ENCODE data around the gene GRK4.
"Not testable (repeated sequence)": the region's sequence is repeated elsewhere in the genome, so short reads cannot be mapped to it uniquely, and the experiment has no call there.

The GRK4 gene

DNA sequence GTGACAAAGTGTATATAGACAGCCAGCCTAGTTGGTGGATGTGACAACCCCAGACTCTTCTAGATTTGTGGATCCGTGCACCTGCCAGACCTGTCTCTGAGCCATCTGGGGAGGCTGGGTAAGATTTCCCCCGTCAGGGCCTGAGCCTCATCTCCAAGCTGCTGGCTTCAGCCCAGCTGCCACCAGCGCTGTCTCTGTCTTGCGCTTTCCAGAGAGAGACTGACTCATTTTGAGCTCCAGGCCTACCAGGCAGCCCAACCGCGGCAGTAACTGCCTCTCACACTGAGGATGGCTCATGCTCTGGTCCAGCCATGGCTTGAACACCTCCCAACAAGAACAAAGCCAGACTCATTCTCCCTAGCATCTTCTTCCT is 26.6 kb upstream of the GRK4 start:
- 92 to 94% methylated on average over 6 of the region's 6 CpGs for WGBS, 2 experiments
- Histone ChIP-seq H3K4me1 (ENCODE audit: control insufficient read depth, insufficient read depth, low read length) (peaks cover 19% of the 10 kb centered on the region), H3K4me3 (ENCODE audit: insufficient read depth, low read depth, low read length) (no peak overlapping the region), H3K27me3 (ENCODE audit: control insufficient read depth, insufficient read depth, low read length, poor library complexity, severe bottlenecking) (no peaks in the 10 kb centered on the region), H3K27ac (ENCODE audit: insufficient read depth, low read depth, low read length, poor library complexity, severe bottlenecking) (no peak overlapping the region), H3K9me3 (ENCODE audit: control insufficient read depth, low read length) (no peaks in the 10 kb centered on the region), H3K36me3 (ENCODE audit: control insufficient read depth, insufficient read depth, low read length) (peaks cover 39% of the 10 kb centered on the region)

DNA sequence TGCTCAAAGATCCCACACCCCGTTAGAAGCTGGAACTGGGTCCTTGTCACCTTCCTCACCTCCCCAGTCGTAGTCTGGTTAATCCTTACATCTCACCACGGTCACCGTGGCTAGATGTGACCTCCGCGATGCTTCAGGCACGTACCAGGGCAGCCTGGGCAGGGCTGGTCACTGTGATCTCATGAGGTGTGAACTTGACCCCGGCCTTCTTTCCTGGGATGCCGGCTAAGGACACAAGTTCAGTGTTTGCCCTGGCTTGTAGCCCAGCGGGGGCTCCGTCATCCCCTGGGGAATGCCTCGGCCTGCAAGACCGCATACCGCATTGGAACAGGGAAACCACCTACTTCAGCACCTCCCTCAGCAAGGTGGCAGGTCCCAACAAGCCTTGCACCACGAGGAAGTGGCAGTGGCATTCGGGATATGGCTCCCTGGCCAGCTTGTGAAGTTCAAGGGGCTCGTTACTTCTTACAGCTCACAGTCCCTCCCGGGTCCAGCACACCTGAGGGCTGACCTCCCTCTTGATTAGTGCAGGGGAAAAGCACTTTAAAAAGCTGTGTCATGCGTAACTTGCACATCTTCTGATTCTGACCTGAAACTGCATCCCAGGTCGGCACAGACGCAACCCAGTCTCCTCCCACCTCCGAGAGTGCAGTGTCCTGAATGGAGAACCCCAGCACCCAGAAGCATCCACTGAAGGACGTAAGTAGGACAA is 26.1 kb upstream of the GRK4 start:
- Histone ChIP-seq H3K4me1 (ENCODE audit: control insufficient read depth, insufficient read depth, low read length) (peaks cover 19% of the 10 kb centered on the region), H3K27me3 (ENCODE audit: control insufficient read depth, insufficient read depth, low read length, poor library complexity, severe bottlenecking) (no peaks in the 10 kb centered on the region), H3K36me3 (ENCODE audit: control insufficient read depth, insufficient read depth, low read length) (peaks cover 43% of the 10 kb centered on the region), H3K9me3 (ENCODE audit: control insufficient read depth, low read length) (no peaks in the 10 kb centered on the region), H3K4me3 (ENCODE audit: insufficient read depth, low read depth, low read length) (no peak overlapping the region), H3K27ac (ENCODE audit: insufficient read depth, low read depth, low read length, poor library complexity, severe bottlenecking) (no peak overlapping the region)
- 90% methylated on average over 23 of the region's 23 CpGs for WGBS, 2 experiments

DNA sequence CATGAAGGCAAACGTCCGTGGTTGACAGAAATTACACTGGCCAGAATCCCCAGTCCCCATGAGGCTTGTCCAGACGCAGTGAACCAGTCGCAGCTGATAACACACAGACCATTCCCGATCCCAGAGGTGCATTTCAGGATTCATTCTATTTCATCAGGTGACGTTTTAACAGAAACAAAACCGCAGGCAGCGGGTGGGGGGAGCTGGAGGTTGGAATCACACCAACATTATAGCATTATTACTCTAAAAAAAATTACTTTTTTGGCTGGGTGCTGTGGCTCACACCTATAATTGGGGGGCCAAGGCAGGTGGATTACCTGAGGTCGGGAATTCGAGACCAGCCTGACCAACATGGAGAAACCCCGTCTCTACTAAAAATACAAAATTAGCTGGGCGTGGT is 25.4 kb upstream of the GRK4 start:
- Histone ChIP-seq H3K9me3 (ENCODE audit: control insufficient read depth, low read length) (no peaks in the 10 kb centered on the region), H3K27ac (ENCODE audit: insufficient read depth, low read depth, low read length, poor library complexity, severe bottlenecking) (no peak overlapping the region), H3K36me3 (ENCODE audit: control insufficient read depth, insufficient read depth, low read length) (peaks cover 43% of the 10 kb centered on the region), H3K4me3 (ENCODE audit: insufficient read depth, low read depth, low read length) (no peak overlapping the region), H3K27me3 (ENCODE audit: control insufficient read depth, insufficient read depth, low read length, poor library complexity, severe bottlenecking) (no peaks in the 10 kb centered on the region), H3K4me1 (ENCODE audit: control insufficient read depth, insufficient read depth, low read length) (peaks cover 13% of the 10 kb centered on the region)
- WGBS, 2 experiments, result 95 to 96% methylated on average over 11 to 12 of the region's 12 CpGs

DNA sequence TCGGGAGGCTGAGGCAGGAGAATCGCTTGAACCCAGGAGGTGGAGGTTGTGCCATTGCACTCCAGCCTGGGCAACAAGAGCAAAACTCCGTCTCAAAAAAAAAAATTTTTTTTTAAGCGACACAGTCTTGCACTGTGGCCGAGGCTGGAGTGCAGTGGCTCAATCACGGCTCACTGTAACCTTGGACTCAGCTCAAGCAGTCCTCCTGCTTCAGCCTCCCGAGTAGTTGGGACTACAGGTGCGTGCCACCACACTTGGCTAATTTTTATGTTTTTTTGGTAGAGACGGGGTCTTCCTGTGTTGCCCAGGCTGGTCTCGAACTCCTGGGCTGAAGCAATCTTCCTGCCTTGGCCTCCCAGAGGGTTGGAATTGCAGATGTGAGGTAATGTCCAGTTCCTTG is 25.0 kb upstream of the GRK4 start:
- not testable (repeated sequence) for H3K27ac ChIP-seq (ENCODE audit: insufficient read depth, low read depth, low read length, poor library complexity, severe bottlenecking); H3K9me3 ChIP-seq (ENCODE audit: control insufficient read depth, low read length); H3K27me3 ChIP-seq (ENCODE audit: control insufficient read depth, insufficient read depth, low read length, poor library complexity, severe bottlenecking); H3K4me3 ChIP-seq (ENCODE audit: insufficient read depth, low read depth, low read length); H3K4me1 ChIP-seq (ENCODE audit: control insufficient read depth, insufficient read depth, low read length)
- WGBS, 2 experiments, result 95 to 97% methylated on average over 10 of the region's 10 CpGs
- H3K36me3 ChIP-seq (ENCODE audit: control insufficient read depth, insufficient read depth, low read length), result peaks cover 47% of the 10 kb centered on the region

DNA sequence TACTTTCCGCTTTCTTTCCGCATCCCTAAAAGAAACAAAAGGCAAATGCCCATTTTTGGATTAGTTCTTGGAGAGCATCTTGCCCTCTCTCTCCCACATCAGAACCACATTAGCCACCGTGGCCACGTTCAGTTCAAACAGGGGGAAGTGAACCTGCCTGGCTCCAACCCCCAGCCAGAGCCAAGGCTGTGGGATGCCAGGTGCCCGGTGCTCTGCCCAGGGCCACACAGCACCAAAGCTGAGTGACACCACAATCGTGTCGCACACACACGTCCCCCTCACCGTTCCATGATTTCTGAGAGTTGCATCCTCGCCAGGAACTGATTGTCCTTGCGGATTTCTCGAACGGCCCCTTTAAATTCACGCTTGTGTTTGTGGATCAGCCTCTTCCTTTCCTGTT is 24.5 kb upstream of the GRK4 start:
- H3K9me3 ChIP-seq (ENCODE audit: control insufficient read depth, low read length), result no peaks in the 10 kb centered on the region
- 96 to 97% methylated on average over 14 of the region's 14 CpGs for WGBS, 2 experiments
- H3K27ac ChIP-seq (ENCODE audit: insufficient read depth, low read depth, low read length, poor library complexity, severe bottlenecking), result no peak overlapping the region
- H3K36me3 ChIP-seq (ENCODE audit: control insufficient read depth, insufficient read depth, low read length), result peaks cover 52% of the 10 kb centered on the region
- no peak overlapping the region for H3K4me3 ChIP-seq (ENCODE audit: insufficient read depth, low read depth, low read length)
- H3K27me3 ChIP-seq (ENCODE audit: control insufficient read depth, insufficient read depth, low read length, poor library complexity, severe bottlenecking), result no peaks in the 10 kb centered on the region
- peaks cover 8% of the 10 kb centered on the region for H3K4me1 ChIP-seq (ENCODE audit: control insufficient read depth, insufficient read depth, low read length)

DNA sequence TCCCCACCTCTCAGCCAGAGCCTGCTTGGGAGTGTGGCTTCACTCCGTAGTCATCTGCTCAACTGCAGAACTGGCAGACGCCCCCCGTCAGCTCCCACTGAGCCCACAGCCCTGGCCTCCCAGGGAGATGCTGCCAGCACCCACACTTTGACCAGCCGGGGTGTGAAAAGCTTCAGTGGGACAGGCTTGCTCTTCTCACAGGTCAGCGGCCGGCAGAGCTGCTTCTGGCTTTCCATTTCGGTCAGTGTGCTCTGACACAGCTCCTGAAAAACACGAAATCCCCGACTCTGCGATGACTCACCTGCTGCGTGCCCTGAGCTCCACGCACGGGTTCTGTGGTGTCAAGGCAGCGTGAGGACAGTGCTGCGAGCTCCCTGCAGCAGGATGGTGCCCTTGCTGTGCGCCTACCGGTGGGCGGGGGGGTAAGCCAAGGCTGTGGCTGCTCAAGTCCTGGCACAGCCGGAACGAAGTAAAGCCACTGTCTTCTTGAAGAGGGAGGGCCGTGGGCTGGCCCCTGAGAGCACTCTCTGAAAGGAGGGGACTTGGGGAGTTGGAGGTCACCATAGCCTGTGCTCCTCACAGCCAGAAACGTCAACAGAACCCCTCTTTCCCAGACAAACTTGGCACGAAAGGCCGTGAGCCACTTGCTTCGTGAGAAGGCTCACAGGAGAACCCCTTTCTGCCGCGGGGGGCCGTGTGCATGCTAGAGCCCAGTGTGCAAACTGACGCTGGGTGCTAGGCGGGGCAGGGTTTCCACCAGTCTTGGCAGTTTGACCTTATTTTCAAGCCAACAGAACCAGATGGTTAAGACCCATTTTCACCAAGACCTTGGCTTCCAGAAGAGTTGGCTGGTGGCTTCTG is 23.8 kb upstream of the GRK4 start:
- Histone ChIP-seq H3K4me1 (ENCODE audit: control insufficient read depth, insufficient read depth, low read length) (peaks cover 8% of the 10 kb centered on the region), H3K27ac (ENCODE audit: insufficient read depth, low read depth, low read length, poor library complexity, severe bottlenecking) (no peak overlapping the region), H3K27me3 (ENCODE audit: control insufficient read depth, insufficient read depth, low read length, poor library complexity, severe bottlenecking) (no peaks in the 10 kb centered on the region), H3K36me3 (ENCODE audit: control insufficient read depth, insufficient read depth, low read length) (peaks cover 56% of the 10 kb centered on the region), H3K9me3 (ENCODE audit: control insufficient read depth, low read length) (no peaks in the 10 kb centered on the region), H3K4me3 (ENCODE audit: insufficient read depth, low read depth, low read length) (no peak overlapping the region)
- 95% methylated on average over 30 of the region's 30 CpGs for WGBS, 2 experiments

DNA sequence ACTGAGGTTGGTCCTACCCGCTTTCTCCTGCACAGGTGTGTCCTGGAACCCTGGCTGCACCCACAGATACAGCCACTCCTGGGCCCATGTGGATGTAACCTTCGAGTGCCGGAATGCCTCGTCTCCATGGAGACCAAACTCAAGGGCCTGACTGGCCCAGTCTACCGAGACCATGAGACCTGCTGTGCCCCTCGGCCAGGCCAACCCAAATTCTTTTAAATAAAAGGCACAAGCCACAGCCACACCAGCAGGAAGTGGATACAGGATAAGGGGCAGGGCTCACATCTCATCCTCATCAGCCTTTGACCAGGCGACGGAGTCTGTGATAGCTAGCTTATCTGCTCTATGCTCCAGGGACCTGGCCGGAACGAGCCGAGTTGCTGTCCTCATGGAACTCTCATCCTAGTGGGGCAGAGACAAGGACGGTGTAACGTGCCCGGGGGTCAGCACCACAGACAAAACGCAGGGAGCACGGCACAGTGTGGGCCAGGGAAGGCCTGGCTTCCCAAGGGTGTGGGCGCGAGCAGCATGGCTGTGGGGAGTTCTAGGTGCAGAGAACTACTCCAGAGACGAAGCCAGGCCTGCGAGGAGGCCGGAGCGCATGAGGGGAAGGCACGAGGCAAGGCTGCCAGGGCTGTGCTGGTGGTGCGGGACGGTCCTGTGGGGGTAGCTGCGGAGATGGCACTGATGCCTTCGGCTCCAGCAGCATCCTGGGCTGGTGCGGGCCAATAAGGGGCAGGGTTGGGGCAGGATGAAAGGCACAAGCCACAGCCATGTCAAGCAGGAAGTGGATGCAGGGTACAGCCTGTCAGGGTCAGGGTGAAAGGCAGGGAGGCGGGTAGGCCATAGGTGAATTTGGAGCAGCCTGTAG is 22.9 kb upstream of the GRK4 start:
- Histone ChIP-seq H3K36me3 (ENCODE audit: control insufficient read depth, insufficient read depth, low read length) (peaks cover 61% of the 10 kb centered on the region), H3K9me3 (ENCODE audit: control insufficient read depth, low read length) (no peaks in the 10 kb centered on the region)

DNA sequence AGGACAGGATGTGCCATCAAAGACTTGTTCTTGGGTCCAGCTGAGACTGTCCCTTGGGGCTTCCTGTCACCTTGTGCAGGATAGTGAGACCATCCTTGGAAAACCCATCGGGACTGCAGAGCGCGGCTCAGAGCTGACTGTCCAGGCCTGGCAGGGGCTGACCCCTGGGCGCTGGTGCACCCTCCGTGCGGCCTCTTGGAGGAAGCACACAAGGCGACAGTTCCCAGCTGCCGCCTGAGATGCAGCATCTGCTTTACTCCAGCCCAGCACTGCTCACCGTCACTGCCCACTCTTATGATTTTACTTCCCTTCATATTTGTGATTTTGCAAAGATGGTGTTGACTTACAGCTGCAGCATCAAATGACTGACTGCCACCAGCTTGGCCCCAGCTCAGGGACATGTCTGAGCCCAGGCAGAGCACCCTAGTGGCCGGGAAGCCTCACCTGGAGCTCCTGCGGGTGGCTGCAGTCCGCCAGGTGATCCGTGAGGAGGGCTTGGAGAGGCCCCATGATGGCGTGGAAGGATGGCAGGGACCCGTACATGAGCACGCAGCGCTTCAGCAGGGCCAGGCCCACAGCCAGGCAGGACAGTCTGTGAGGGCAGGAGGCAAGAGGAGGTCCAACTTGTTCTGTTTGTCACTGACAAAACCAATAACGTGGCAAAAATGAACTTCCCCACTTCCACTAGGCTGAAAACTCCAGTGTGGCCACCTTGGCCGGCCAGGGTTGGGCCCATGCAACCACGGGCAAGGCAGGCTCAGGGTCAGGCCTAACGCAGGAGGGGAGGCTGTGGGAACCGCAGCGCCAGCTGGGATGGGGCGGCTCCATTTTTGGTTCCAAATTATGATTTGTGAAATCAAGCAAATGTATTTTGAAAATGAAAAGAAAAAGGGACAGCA is 22.0 kb upstream of the GRK4 start:
- no peaks in the 10 kb centered on the region for H3K4me1 ChIP-seq (ENCODE audit: control insufficient read depth, insufficient read depth, low read length)
- H3K27me3 ChIP-seq (ENCODE audit: control insufficient read depth, insufficient read depth, low read length, poor library complexity, severe bottlenecking), result no peaks in the 10 kb centered on the region
- H3K9me3 ChIP-seq (ENCODE audit: control insufficient read depth, low read length), result no peaks in the 10 kb centered on the region
- H3K36me3 ChIP-seq (ENCODE audit: control insufficient read depth, insufficient read depth, low read length), result peaks cover 61% of the 10 kb centered on the region
- no peak overlapping the region for H3K27ac ChIP-seq (ENCODE audit: insufficient read depth, low read depth, low read length, poor library complexity, severe bottlenecking)
- 96 to 98% methylated on average over 24 of the region's 24 CpGs for WGBS, 2 experiments
- no peak overlapping the region for H3K4me3 ChIP-seq (ENCODE audit: insufficient read depth, low read depth, low read length)

More for the DNA sequence above, 22.9 kb upstream of the GRK4 start:
- H3K4me3 ChIP-seq (ENCODE audit: insufficient read depth, low read depth, low read length), result no peak overlapping the region
- 95% methylated on average over 29 of the region's 29 CpGs for whole genome bisulfite sequencing, 2 experiments
- peaks cover 7% of the 10 kb centered on the region for H3K4me1 ChIP-seq (ENCODE audit: control insufficient read depth, insufficient read depth, low read length)
- no peaks in the 10 kb centered on the region for H3K27me3 ChIP-seq (ENCODE audit: control insufficient read depth, insufficient read depth, low read length, poor library complexity, severe bottlenecking)
- H3K27ac ChIP-seq (ENCODE audit: insufficient read depth, low read depth, low read length, poor library complexity, severe bottlenecking), result no peak overlapping the region

DNA sequence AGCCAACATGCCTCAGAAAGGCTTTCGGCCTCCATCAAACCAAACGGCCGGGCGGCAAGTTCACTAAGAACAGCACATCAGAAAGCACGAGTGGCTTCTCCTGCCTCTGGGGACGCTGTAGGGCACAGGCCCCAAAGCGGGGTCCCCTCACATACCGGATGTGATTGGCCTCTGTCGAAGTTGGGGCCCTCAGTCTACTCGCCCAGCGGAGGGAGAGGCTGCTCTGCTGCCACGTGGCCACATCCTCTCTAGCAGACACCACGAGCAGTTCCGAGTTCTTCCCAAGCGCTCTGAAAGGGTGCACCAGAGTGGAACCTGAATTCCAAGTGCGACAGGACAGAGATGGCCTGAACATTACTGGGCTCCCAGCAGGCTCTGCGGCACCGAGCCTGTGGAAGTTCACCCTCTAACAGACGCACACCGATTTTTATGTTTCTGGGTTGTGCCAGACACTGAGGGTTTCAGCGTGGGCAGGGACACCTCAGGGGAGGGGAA is 21.3 kb upstream of the GRK4 start:
- WGBS, 2 experiments, result 95 to 97% methylated on average over 21 of the region's 21 CpGs
- H3K9me3 ChIP-seq (ENCODE audit: control insufficient read depth, low read length), result no peaks in the 10 kb centered on the region
- no peak overlapping the region for H3K27ac ChIP-seq (ENCODE audit: insufficient read depth, low read depth, low read length, poor library complexity, severe bottlenecking)
- no peaks in the 10 kb centered on the region for H3K4me1 ChIP-seq (ENCODE audit: control insufficient read depth, insufficient read depth, low read length)
- H3K27me3 ChIP-seq (ENCODE audit: control insufficient read depth, insufficient read depth, low read length, poor library complexity, severe bottlenecking), result no peaks in the 10 kb centered on the region
- H3K36me3 ChIP-seq (ENCODE audit: control insufficient read depth, insufficient read depth, low read length), result peaks cover 63% of the 10 kb centered on the region
- no peak overlapping the region for H3K4me3 ChIP-seq (ENCODE audit: insufficient read depth, low read depth, low read length)

Data from ectodermal cell (in vitro differentiated cells).